Gastroesophageal sphincter (tissue), 4 donors: Measurements from ENCODE around the gene S100A16. TPM values are rescaled to one million over a fixed set of nuclear protein-coding genes. Genes with fewer than 3 reads are reported as not detected.
A peak's percentile ranks its signal among the peaks of the same experiment; 100 is the strongest.

ENCODE experiments used
- ATAC-seq: fragments of 150-250 bp; one replicate; pipeline ENCODE4 v1.9.1; 2016; ENCODE audit warnings: mild to moderate bottlenecking, moderate library complexity
- H3K27ac ChIP-seq, 4 donors: fragments of 200-600 bp; sonication (generic) in 3 of 4; 1 replicate in 3 of 4; 2 replicates in 1 of 4; pipeline ENCODE4 v1.5.1; 2016 to 2019
- H3K27me3 ChIP-seq: fragments of 200-600 bp; sonication (generic); one replicate; pipeline ENCODE4 v1.5.1; 2019
- H3K36me3 ChIP-seq, 2 donors: fragments of 200-600 bp; sonication (generic); one replicate each; pipeline ENCODE4 v1.5.1; 2019; ENCODE audit warnings: control low read depth in 1 of 2
- H3K4me1 ChIP-seq, 3 donors: fragments of 200-600 bp; sonication (generic); 1 replicate in 2 of 3; 2 replicates in 1 of 3; pipeline ENCODE4 v1.5.1; 2016 to 2019; ENCODE audit warnings: control low read depth in 2 of 3
- H3K4me3 ChIP-seq, 2 donors: fragments of 200-600 bp; sonication (generic); one replicate each; pipeline ENCODE4 v1.5.1; 2019; ENCODE audit warnings: mild to moderate bottlenecking in 1 of 2, moderate library complexity in 1 of 2
- H3K9me3 ChIP-seq, 3 donors: fragments of 200-600 bp; sonication (generic); one replicate each; pipeline ENCODE4 v1.5.1; 2017 to 2019; ENCODE audit warnings: control low read depth in 2 of 3
- CTCF ChIP-seq, 4 experiments: fragments of 200-600 bp in 2 of 4; fragments of 450-650 bp in 2 of 4; sonication (generic) in 1 of 4; IDR thresholded peaks; one replicate each; pipeline ENCODE4 v1.5.1; 2017 to 2019; ENCODE audit warnings: antibody characterized with exemption in 4 of 4, mild to moderate bottlenecking in 2 of 4, moderate library complexity in 2 of 4
- EP300 ChIP-seq: sonication (generic); formaldehyde crosslinking; IDR thresholded peaks from one replicate; pipeline ENCODE4 v1.6.1; 2017; ENCODE audit warnings: antibody characterized with exemption, mild to moderate bottlenecking
- POLR2A ChIP-seq, 2 donors: fragments of 450-650 bp; IDR thresholded peaks; one replicate each; pipeline ENCODE4 v1.6.1; 2017; ENCODE audit warnings: antibody characterized with exemption in 2 of 2, mild to moderate bottlenecking in 2 of 2, moderate library complexity in 1 of 2
- POLR2AphosphoS5 ChIP-seq: sonication (generic); formaldehyde crosslinking; IDR thresholded peaks from one replicate; pipeline ENCODE4 v1.6.1; 2017; ENCODE audit warnings: antibody characterized with exemption
- WGBS, 2 donors: methylation state at CpG; one replicate each; pipeline ENCODE4 v1.1.5; 2018; ENCODE audit warnings: low coverage in 1 of 2; 5-methylcytosine and 5-hydroxymethylcytosine counted together
- total RNA-seq, 4 donors: library from RNA; depleted of rRNA; stranded (reverse); fragments of >200 nt; gene quantifications; one replicate each; pipeline ENCODE4 v1.1.0, GENCODE V29; 2016

Gene S100A16
- total RNA-seq, 4 donors from 2014 or later = 49.7 to 121 (median 71.5) TPM

DNA sequence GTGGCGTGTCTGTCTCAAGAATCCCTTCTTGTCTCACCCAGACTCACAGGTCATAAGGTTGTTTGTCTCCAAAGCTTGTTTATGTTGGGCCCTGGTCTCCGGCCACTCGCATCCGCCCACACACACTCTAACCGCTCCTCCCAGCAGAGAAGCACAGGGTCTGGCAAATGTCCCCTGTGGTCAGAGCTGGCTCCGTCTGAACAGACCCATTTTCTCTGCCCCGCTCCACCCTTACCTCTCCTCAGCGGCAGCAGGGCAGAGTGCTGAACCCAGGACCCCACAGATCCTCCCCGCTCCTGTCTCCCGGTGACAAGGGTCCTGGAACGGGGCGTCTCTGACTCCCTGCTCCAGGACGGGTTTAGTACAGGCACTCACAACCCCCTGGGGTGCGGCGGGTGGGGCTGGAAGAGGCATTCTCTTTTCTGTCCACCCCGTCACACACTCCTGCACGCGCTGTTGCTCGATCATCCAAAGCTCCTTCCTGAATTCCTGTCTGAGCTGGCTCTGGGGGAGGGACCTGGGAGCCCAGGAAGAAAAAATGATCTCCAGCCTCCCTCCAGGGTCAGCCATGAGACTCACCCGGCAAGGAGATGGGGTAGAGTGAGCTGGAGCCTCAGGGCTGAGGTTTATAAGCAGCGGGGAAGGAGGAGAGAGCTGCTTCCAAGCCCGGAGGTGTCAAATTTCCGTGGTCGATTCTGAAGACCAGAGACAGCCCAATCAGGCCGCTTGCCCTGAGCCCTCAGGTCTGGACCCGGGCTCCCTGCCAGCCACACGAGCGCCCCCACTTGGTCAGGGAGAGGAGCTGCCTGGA lies 14.2 kb upstream of the S100A16 start, which contains the start of gene S100A13:
Gene S100A13, minus strand, starts transcription at position 602 of the 811 bp plus-strand sequence. CDS start 1,033 bp downstream, outside the sequence.
- peak within 1 kb of the TSS; percentile 46 to 61 for H3K4me3 ChIP-seq
- H3K4me1 ChIP-seq = peaks cover 0 to 55% (median 15%) of the 10 kb centered on the region in 3 donors
- WGBS, 2 donors = 0 to 7% methylated on average over 3 to 9 of the region's 28 CpGs
- H3K27me3 ChIP-seq = no peaks in the 10 kb centered on the region
- TF ChIP-seq EP300 = no peak
- TF ChIP-seq CTCF (IDR thresholded peaks at IDR 0.05) = peak in 3 of 4 experiments; percentile 55 to 69 (median 67)
- TF ChIP-seq POLR2AphosphoS5 = peak; percentile 78
- peak; percentile 61 to 80 for TF ChIP-seq POLR2A (IDR thresholded peaks at IDR 0.05)
- peak; percentile 78 for ATAC-seq
- peaks cover 0 to 29% of the 10 kb centered on the region in 2 donors for H3K36me3 ChIP-seq
- H3K27ac ChIP-seq = peak within 1 kb of the TSS; percentile 60 to 91 (median 86)
- no peaks in the 10 kb centered on the region for H3K9me3 ChIP-seq

- Histone ChIP-seq H3K36me3 (peaks cover 0 to 29% of the 10 kb centered on the region in 2 donors), H3K9me3 (no peaks in the 10 kb centered on the region), H3K4me1 (peaks cover 0 to 55% (median 15%) of the 10 kb centered on the region in 3 donors), H3K27ac (peak overlapping the region; percentile 60 to 91 (median 86)), H3K27me3 (no peaks in the 10 kb centered on the region), H3K4me3 (peak overlapping the region; percentile 46 to 61)
- 14 to 67% methylated on average over 2 to 3 of the region's 3 CpGs for WGBS, 2 donors
- TF ChIP-seq CTCF (IDR thresholded peaks at IDR 0.05) (no peak), POLR2A (IDR thresholded peaks at IDR 0.05) (no peak), POLR2AphosphoS5 (no peak), EP300 (no peak)
- ATAC-seq = no peak
Measured at GRCh38 chr1:153626477-153626903, 13.6 kb upstream of the S100A16 start.

DNA sequence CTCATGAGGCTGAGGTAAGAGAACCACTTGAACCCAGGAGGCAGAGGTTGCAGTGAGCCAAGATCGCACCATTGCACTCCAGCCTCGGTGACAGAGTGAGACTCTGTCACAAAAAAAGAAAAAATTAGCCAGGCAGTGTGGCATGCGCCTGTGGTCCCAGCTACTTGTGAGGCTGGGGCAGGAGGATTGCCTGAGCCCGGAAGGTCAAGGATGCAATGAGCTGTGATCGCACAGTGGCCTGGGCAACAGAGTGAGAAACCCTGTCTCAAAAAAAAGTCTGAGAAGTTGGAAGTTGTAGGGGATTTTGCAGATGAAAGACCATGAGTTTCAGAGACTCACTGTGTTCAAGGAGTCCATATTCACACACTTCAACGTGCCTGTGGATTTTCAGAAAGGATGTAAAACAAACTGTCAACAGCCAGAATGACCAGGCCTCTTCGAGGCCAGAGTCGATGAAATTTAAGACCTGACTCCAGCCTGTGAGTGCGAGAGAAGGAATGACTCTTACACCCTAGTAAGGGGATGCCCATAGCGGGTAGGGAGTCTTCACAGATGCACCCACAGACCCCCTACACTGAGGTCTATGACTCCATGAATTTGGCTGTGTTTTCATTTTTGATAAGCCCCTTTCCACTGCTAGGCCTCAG lies 12.2 kb upstream of the S100A16 start:
- no peak for TF ChIP-seq CTCF (IDR thresholded peaks at IDR 0.05)
- TF ChIP-seq POLR2A (IDR thresholded peaks at IDR 0.05) = no peak
- no peak for TF ChIP-seq EP300
- TF ChIP-seq POLR2AphosphoS5 = no peak
- H3K9me3 ChIP-seq = no peaks in the 10 kb centered on the region
- no peak for ATAC-seq
- no peaks in the 10 kb centered on the region for H3K27me3 ChIP-seq
- H3K36me3 ChIP-seq = peaks cover 0 to 34% of the 10 kb centered on the region in 2 donors
- H3K27ac ChIP-seq = peak overlapping the region in 2 of 4 donors; percentile 83 to 88
- WGBS, 2 donors = 33 to 83% methylated on average over 5 to 8 of the region's 10 CpGs
- H3K4me1 ChIP-seq = peaks cover 0 to 54% (median 15%) of the 10 kb centered on the region in 3 donors
- H3K4me3 ChIP-seq = peak overlapping the region in 1 of 2 donors; percentile 61

GRCh38 chr1:153623101-153623500 lies 10.2 kb upstream of the S100A16 start:
- WGBS, 2 donors = 55 to 56% methylated on average over 6 to 7 of the region's 7 CpGs
- peaks cover 0 to 41% (median 15%) of the 10 kb centered on the region in 3 donors for H3K4me1 ChIP-seq

More at GRCh38 chr1:153623101-153623500, 10.2 kb upstream of the S100A16 start:
- H3K27ac ChIP-seq = no peak overlapping the region
- H3K36me3 ChIP-seq = peaks cover 0 to 54% of the 10 kb centered on the region in 2 donors
- H3K9me3 ChIP-seq = no peaks in the 10 kb centered on the region
- H3K4me3 ChIP-seq = no peak overlapping the region
- no peaks in the 10 kb centered on the region for H3K27me3 ChIP-seq
- TF ChIP-seq POLR2A (IDR thresholded peaks at IDR 0.05) (no peak), EP300 (no peak), CTCF (IDR thresholded peaks at IDR 0.05) (no peak), POLR2AphosphoS5 (no peak)
- ATAC-seq = no peak
